ENCODE data around the gene WIPF2.

WIPF2 gene

DNA sequence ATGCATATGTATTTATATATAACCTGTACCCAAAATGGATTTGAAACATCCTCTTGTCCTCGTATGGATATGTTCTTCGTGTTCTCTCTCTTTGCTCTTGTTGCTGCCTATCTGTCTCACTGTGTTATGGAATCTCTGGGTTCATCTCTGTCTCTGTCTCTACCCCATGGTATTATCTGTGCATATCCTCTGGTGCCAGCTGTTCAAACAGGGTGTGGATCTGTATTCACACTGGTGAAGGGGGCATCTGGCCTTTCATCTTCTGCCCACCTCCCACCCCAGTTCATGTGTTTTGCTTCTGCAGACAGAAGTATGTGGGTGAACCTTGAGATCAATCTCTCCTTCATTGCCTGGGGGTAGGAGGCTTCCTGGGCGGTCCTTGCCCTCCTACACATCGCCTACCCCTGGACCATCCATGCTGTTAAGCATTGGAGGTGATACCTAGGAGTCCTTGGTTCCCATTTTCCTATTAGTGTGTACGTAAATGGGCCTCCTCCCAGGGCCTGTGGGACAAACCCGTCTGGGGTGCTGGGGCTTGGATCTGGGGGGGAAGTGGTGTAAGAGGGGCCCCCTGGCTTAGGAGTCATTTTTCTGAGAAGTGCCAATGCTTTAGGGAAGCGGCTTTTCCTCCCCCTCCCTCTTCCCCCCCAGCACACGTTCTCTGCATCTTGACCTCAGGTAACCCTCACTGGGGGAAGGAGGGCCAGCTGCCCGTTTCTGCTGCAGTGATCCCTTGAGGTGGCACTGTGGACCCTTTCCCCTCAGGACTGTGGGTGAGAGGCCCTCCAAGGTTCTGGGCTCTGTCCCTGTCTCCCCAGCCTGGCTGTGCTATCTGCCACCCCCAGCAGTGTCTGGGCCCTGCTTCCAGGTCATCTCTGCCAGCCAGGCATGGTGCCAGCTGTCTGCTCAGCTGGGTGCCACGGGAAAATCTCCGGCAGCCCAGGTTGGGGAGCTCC, 111.0 kb downstream of the WIPF2 start:
- no peak for DNase-seq (ENCODE audit: low read depth, low spot score)
- H3K9ac ChIP-seq (ENCODE audit: insufficient read length, low read depth) = no peak overlapping the region

DNA sequence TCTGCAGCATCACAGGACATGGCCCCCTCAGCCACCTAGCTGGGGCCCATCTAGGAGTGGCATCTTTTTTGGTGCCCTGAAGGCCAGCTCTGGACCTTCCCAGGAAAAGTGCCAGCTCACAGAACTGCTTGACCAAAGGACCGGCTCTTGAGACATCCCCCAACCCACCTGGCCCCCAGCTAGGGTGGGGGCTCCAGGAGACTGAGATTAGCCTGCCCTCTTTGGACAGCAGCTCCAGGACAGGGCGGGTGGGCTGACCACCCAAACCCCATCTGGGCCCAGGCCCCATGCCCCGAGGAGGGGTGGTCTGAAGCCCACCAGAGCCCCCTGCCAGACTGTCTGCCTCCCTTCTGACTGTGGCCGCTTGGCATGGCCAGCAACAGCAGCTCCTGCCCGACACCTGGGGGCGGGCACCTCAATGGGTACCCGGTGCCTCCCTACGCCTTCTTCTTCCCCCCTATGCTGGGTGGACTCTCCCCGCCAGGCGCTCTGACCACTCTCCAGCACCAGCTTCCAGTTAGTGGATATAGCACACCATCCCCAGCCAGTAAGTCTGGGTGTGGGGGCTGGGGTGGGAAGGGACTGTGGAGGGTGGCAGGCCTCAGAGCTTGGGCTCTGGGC, 111.9 kb downstream of the WIPF2 start:
- no peak for DNase-seq (ENCODE audit: low read depth, low spot score)
- no peak for TF ChIP-seq YY1 (IDR thresholded peaks at IDR 0.05; ENCODE audit: insufficient read depth, insufficient read length)
- TF ChIP-seq SUZ12 (IDR thresholded peaks at IDR 0.05; ENCODE audit: extremely low read depth, insufficient read depth, insufficient read length) = no peak
- no peak for TF ChIP-seq ZNF274 (IDR thresholded peaks at IDR 0.05; ENCODE audit: low read depth, low read length)
- H3K4me3 ChIP-seq (ENCODE audit: insufficient read length, low read depth) = no peak overlapping the region

More for the DNA sequence above, 111.0 kb downstream of the WIPF2 start:
- peaks cover 31% of the 10 kb centered on the region for H3K36me3 ChIP-seq (ENCODE audit: insufficient read depth, insufficient read length, low read length)
- H3K9me3 ChIP-seq (ENCODE audit: insufficient read depth, low read length) = no peaks in the 10 kb centered on the region
- H3K4me3 ChIP-seq (ENCODE audit: insufficient read length, low read depth) = no peak overlapping the region
- no peaks in the 10 kb centered on the region for H3K27me3 ChIP-seq (ENCODE audit: insufficient read depth, insufficient read length)
- no peak for TF ChIP-seq SUZ12 (IDR thresholded peaks at IDR 0.05; ENCODE audit: extremely low read depth, insufficient read depth, insufficient read length)
- no peak for TF ChIP-seq YY1 (IDR thresholded peaks at IDR 0.05; ENCODE audit: insufficient read depth, insufficient read length)
- no peak for TF ChIP-seq ZNF274 (IDR thresholded peaks at IDR 0.05; ENCODE audit: low read depth, low read length)
- peaks cover 24% of the 10 kb centered on the region for H3K4me1 ChIP-seq (ENCODE audit: insufficient read depth, insufficient read length)

GRCh38 chr17:40331743-40332641, 112.9 kb downstream of the WIPF2 start:
- DNase-seq (ENCODE audit: low read depth, low spot score) = no peak
- Histone ChIP-seq H3K9ac (ENCODE audit: insufficient read length, low read depth) (no peak overlapping the region), H3K4me1 (ENCODE audit: insufficient read depth, insufficient read length) (peaks cover 20% of the 10 kb centered on the region), H3K36me3 (ENCODE audit: insufficient read depth, insufficient read length, low read length) (peaks cover 31% of the 10 kb centered on the region), H3K4me3 (ENCODE audit: insufficient read length, low read depth) (no peak overlapping the region), H3K9me3 (ENCODE audit: insufficient read depth, low read length) (no peaks in the 10 kb centered on the region), H3K27me3 (ENCODE audit: insufficient read depth, insufficient read length) (peaks cover 3% of the 10 kb centered on the region)
- no peak for TF ChIP-seq SUZ12 (IDR thresholded peaks at IDR 0.05; ENCODE audit: extremely low read depth, insufficient read depth, insufficient read length)
- no peak for TF ChIP-seq ZNF274 (IDR thresholded peaks at IDR 0.05; ENCODE audit: low read depth, low read length)
- no peak for TF ChIP-seq YY1 (IDR thresholded peaks at IDR 0.05; ENCODE audit: insufficient read depth, insufficient read length)

More for the DNA sequence above, 111.9 kb downstream of the WIPF2 start:
- Histone ChIP-seq H3K27me3 (ENCODE audit: insufficient read depth, insufficient read length) (peaks cover 3% of the 10 kb centered on the region), H3K9ac (ENCODE audit: insufficient read length, low read depth) (no peak overlapping the region), H3K9me3 (ENCODE audit: insufficient read depth, low read length) (no peaks in the 10 kb centered on the region), H3K36me3 (ENCODE audit: insufficient read depth, insufficient read length, low read length) (peaks cover 31% of the 10 kb centered on the region), H3K4me1 (ENCODE audit: insufficient read depth, insufficient read length) (peaks cover 22% of the 10 kb centered on the region)
